ENCODE measurements around the gene BCAS3. TPM values are rescaled to one million over a fixed set of nuclear protein-coding genes. Genes with fewer than 3 reads are reported as not detected.

BCAS3 gene
- total and polyA plus RNA-seq, 2 donors: 6.9 to 12.4 TPM

DNA sequence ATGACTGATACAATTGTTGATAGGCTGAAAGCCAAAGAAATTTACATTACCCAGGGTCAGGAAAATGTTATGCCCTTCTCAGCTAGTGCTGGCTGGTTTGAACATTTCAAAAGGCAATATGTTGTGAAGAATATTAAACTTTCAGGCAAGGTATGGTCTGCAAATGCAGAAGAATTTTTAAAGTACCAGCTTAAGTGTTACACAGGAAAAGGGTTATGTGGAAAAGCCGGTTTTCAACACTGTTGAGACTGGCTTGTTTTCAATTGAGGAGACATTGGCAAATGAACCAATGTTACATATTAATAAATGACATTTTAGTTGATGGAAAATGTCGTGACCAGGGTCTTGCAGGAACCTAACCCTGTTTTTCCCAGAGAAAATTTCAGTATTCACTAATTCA, 506.1 kb downstream of the BCAS3 start:
- Histone ChIP-seq H3K27me3 (ENCODE audit: control insufficient read depth in 2 of 2, insufficient read depth in 1 of 2, low read length in 1 of 2) (no peaks in the 10 kb centered on the region), H3K4me3 (ENCODE audit: low read length in 2 of 2) (no peak overlapping the region), H3K36me3 (ENCODE audit: control insufficient read depth in 2 of 2, insufficient read depth in 2 of 2, low read length in 1 of 2) (no peaks in the 10 kb centered on the region), H3K4me1 (ENCODE audit: control insufficient read depth in 2 of 2, insufficient read depth in 2 of 2, low read length in 2 of 2) (peaks cover 0 to 1% of the 10 kb centered on the region in 2 donors), H3K27ac (ENCODE audit: low read depth in 1 of 2, low read length in 1 of 2) (no peak overlapping the region), H3K9me3 (ENCODE audit: control insufficient read depth in 2 of 2, insufficient read depth in 1 of 2, low read length in 1 of 2) (no peaks in the 10 kb centered on the region)
- no peak for DNase-seq (ENCODE audit: low read depth in 6 of 9, low spot score in 9 of 9)
- WGBS: 98% methylated on average over 2 of the region's 2 CpGs

- H3K36me3 ChIP-seq (ENCODE audit: control insufficient read depth in 2 of 2, insufficient read depth in 2 of 2, low read length in 1 of 2): no peaks in the 10 kb centered on the region
- no peak overlapping the region for H3K27ac ChIP-seq (ENCODE audit: low read depth in 1 of 2, low read length in 1 of 2)
- 98% methylated on average over 4 of the region's 4 CpGs for WGBS
- DNase-seq (ENCODE audit: low read depth in 6 of 9, low spot score in 9 of 9): no peak
- H3K4me3 ChIP-seq (ENCODE audit: low read length in 2 of 2): no peak overlapping the region
- H3K4me1 ChIP-seq (ENCODE audit: control insufficient read depth in 2 of 2, insufficient read depth in 2 of 2, low read length in 2 of 2): peaks cover 0 to 5% of the 10 kb centered on the region in 2 donors
- H3K9me3 ChIP-seq (ENCODE audit: control insufficient read depth in 2 of 2, insufficient read depth in 1 of 2, low read length in 1 of 2): no peaks in the 10 kb centered on the region
- no peaks in the 10 kb centered on the region for H3K27me3 ChIP-seq (ENCODE audit: control insufficient read depth in 2 of 2, insufficient read depth in 1 of 2, low read length in 1 of 2)
Measured at GRCh38 chr17:61185385-61185784, 507.7 kb downstream of the BCAS3 start.

DNA sequence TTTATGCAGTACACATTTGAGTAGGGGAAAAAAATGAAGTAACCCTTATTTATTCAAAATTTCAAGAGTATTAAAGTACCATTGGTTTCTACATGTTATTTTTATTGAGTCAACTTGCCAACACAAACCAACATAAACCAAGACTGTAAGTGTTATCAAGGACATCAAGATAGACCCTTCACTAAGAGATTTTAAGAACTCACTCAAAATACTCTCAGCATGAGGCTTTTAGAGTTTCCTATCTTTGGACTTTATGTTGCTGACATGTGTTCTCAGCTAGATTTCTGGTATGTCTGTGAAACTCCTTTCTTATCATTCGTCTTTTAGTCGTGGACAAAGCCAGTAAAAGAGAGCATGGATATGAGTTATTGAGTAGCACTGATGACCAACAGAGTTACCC, 509.4 kb downstream of the BCAS3 start:
- no peaks in the 10 kb centered on the region for H3K36me3 ChIP-seq (ENCODE audit: control insufficient read depth in 2 of 2, insufficient read depth in 2 of 2, low read length in 1 of 2)
- no peak for DNase-seq (ENCODE audit: low read depth in 6 of 9, low spot score in 9 of 9)
- no peaks in the 10 kb centered on the region for H3K27me3 ChIP-seq (ENCODE audit: control insufficient read depth in 2 of 2, insufficient read depth in 1 of 2, low read length in 1 of 2)
- over 99% methylated on average over 2 of the region's 2 CpGs for WGBS
- H3K4me1 ChIP-seq (ENCODE audit: control insufficient read depth in 2 of 2, insufficient read depth in 2 of 2, low read length in 2 of 2): peaks cover 0 to 5% of the 10 kb centered on the region in 2 donors
- H3K27ac ChIP-seq (ENCODE audit: low read depth in 1 of 2, low read length in 1 of 2): no peak overlapping the region
- H3K4me3 ChIP-seq (ENCODE audit: low read length in 2 of 2): no peak overlapping the region
- H3K9me3 ChIP-seq (ENCODE audit: control insufficient read depth in 2 of 2, insufficient read depth in 1 of 2, low read length in 1 of 2): no peaks in the 10 kb centered on the region

GRCh38 chr17:61188081-61188480, 510.4 kb downstream of the BCAS3 start:
- DNase-seq (ENCODE audit: low read depth in 6 of 9, low spot score in 9 of 9): no peak
- WGBS: 95% methylated on average over 2 of the region's 2 CpGs
- no peak overlapping the region for H3K27ac ChIP-seq (ENCODE audit: low read depth in 1 of 2, low read length in 1 of 2)
- H3K36me3 ChIP-seq (ENCODE audit: control insufficient read depth in 2 of 2, insufficient read depth in 2 of 2, low read length in 1 of 2): no peaks in the 10 kb centered on the region
- H3K4me1 ChIP-seq (ENCODE audit: control insufficient read depth in 2 of 2, insufficient read depth in 2 of 2, low read length in 2 of 2): peaks cover 0 to 5% of the 10 kb centered on the region in 2 donors
- H3K9me3 ChIP-seq (ENCODE audit: control insufficient read depth in 2 of 2, insufficient read depth in 1 of 2, low read length in 1 of 2): no peaks in the 10 kb centered on the region
- no peaks in the 10 kb centered on the region for H3K27me3 ChIP-seq (ENCODE audit: control insufficient read depth in 2 of 2, insufficient read depth in 1 of 2, low read length in 1 of 2)
- no peak overlapping the region for H3K4me3 ChIP-seq (ENCODE audit: low read length in 2 of 2)

DNA sequence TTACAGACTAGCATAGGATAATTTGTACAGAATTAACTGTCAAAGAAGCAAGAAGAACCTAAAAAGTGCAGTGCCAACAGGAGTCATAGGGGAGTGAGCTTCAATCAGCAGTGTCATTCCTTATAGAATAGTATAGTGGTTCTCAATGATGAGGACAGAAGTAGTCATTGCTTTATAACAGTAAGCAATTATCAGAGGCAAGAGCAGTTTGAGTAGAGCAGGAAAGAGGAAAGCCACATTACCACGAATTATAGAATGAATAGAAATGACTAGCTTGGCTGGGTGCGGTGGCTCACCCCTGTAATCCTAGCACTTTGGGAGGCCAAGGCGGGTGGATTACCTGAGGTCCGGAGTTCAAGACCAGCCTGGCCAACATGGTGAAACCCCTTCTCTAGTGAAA, 512.3 kb downstream of the BCAS3 start:
- WGBS: 82% methylated on average over 4 of the region's 4 CpGs
- no peaks in the 10 kb centered on the region for H3K27me3 ChIP-seq (ENCODE audit: control insufficient read depth in 2 of 2, insufficient read depth in 1 of 2, low read length in 1 of 2)
- no peak overlapping the region for H3K27ac ChIP-seq (ENCODE audit: low read depth in 1 of 2, low read length in 1 of 2)
- H3K4me1 ChIP-seq (ENCODE audit: control insufficient read depth in 2 of 2, insufficient read depth in 2 of 2, low read length in 2 of 2): peaks cover 0 to 5% of the 10 kb centered on the region in 2 donors
- no peaks in the 10 kb centered on the region for H3K36me3 ChIP-seq (ENCODE audit: control insufficient read depth in 2 of 2, insufficient read depth in 2 of 2, low read length in 1 of 2)
- DNase-seq (ENCODE audit: low read depth in 6 of 9, low spot score in 9 of 9): no peak
- no peak overlapping the region for H3K4me3 ChIP-seq (ENCODE audit: low read length in 2 of 2)
- H3K9me3 ChIP-seq (ENCODE audit: control insufficient read depth in 2 of 2, insufficient read depth in 1 of 2, low read length in 1 of 2): no peaks in the 10 kb centered on the region

- Histone ChIP-seq H3K9me3 (ENCODE audit: control insufficient read depth in 2 of 2, insufficient read depth in 1 of 2, low read length in 1 of 2) (no peaks in the 10 kb centered on the region), H3K36me3 (ENCODE audit: control insufficient read depth in 2 of 2, insufficient read depth in 2 of 2, low read length in 1 of 2) (no peaks in the 10 kb centered on the region), H3K27ac (ENCODE audit: low read depth in 1 of 2, low read length in 1 of 2) (no peak overlapping the region), H3K4me3 (ENCODE audit: low read length in 2 of 2) (no peak overlapping the region), H3K4me1 (ENCODE audit: control insufficient read depth in 2 of 2, insufficient read depth in 2 of 2, low read length in 2 of 2) (no peaks in the 10 kb centered on the region), H3K27me3 (ENCODE audit: control insufficient read depth in 2 of 2, insufficient read depth in 1 of 2, low read length in 1 of 2) (no peaks in the 10 kb centered on the region)
- WGBS: 97% methylated on average over 7 of the region's 7 CpGs
- DNase-seq (ENCODE audit: low read depth in 6 of 9, low spot score in 9 of 9): no peak
Measured at GRCh38 chr17:61196302-61196704, 518.7 kb downstream of the BCAS3 start.

DNA sequence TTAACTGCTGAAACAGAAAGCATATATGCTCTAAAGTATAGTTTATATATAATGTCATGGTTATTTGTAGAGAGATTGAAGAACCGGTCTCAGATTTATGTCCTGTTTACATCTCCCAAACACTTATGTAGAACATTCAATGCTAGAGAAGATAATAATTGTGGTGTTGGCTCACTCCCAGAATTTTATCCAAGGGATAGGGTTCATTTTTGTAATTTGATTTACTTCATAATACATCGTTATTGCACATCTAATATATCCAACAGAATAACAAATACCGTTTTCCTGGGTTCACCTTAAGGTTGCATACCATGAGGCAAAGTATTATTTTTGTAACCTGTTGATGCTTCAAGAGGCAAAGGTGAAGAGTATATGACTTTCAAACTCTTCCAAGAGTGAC, 519.1 kb downstream of the BCAS3 start:
- Histone ChIP-seq H3K27me3 (ENCODE audit: control insufficient read depth in 2 of 2, insufficient read depth in 1 of 2, low read length in 1 of 2) (no peaks in the 10 kb centered on the region), H3K27ac (ENCODE audit: low read depth in 1 of 2, low read length in 1 of 2) (no peak overlapping the region), H3K9me3 (ENCODE audit: control insufficient read depth in 2 of 2, insufficient read depth in 1 of 2, low read length in 1 of 2) (no peaks in the 10 kb centered on the region), H3K36me3 (ENCODE audit: control insufficient read depth in 2 of 2, insufficient read depth in 2 of 2, low read length in 1 of 2) (no peaks in the 10 kb centered on the region), H3K4me3 (ENCODE audit: low read length in 2 of 2) (no peak overlapping the region), H3K4me1 (ENCODE audit: control insufficient read depth in 2 of 2, insufficient read depth in 2 of 2, low read length in 2 of 2) (no peaks in the 10 kb centered on the region)
- WGBS: 99% methylated on average over 3 of the region's 3 CpGs
- DNase-seq (ENCODE audit: low read depth in 6 of 9, low spot score in 9 of 9): no peak

- WGBS: 97% methylated on average over 4 of the region's 4 CpGs
- no peaks in the 10 kb centered on the region for H3K4me1 ChIP-seq (ENCODE audit: control insufficient read depth in 2 of 2, insufficient read depth in 2 of 2, low read length in 2 of 2)
- no peak for DNase-seq (ENCODE audit: low read depth in 6 of 9, low spot score in 9 of 9)
- H3K27me3 ChIP-seq (ENCODE audit: control insufficient read depth in 2 of 2, insufficient read depth in 1 of 2, low read length in 1 of 2): no peaks in the 10 kb centered on the region
- no peaks in the 10 kb centered on the region for H3K36me3 ChIP-seq (ENCODE audit: control insufficient read depth in 2 of 2, insufficient read depth in 2 of 2, low read length in 1 of 2)
- H3K9me3 ChIP-seq (ENCODE audit: control insufficient read depth in 2 of 2, insufficient read depth in 1 of 2, low read length in 1 of 2): no peaks in the 10 kb centered on the region
- no peak overlapping the region for H3K27ac ChIP-seq (ENCODE audit: low read depth in 1 of 2, low read length in 1 of 2)
- H3K4me3 ChIP-seq (ENCODE audit: low read length in 2 of 2): no peak overlapping the region
Measured at GRCh38 chr17:61199431-61200338, 522.0 kb downstream of the BCAS3 start.

GRCh38 chr17:61200339-61200715, 522.7 kb downstream of the BCAS3 start:
- no peaks in the 10 kb centered on the region for H3K9me3 ChIP-seq (ENCODE audit: control insufficient read depth in 2 of 2, insufficient read depth in 1 of 2, low read length in 1 of 2)
- no peaks in the 10 kb centered on the region for H3K4me1 ChIP-seq (ENCODE audit: control insufficient read depth in 2 of 2, insufficient read depth in 2 of 2, low read length in 2 of 2)
- H3K27ac ChIP-seq (ENCODE audit: low read depth in 1 of 2, low read length in 1 of 2): no peak overlapping the region
- DNase-seq (ENCODE audit: low read depth in 6 of 9, low spot score in 9 of 9): no peak
- H3K4me3 ChIP-seq (ENCODE audit: low read length in 2 of 2): no peak overlapping the region
- 98% methylated on average over 8 of the region's 8 CpGs for WGBS
- H3K36me3 ChIP-seq (ENCODE audit: control insufficient read depth in 2 of 2, insufficient read depth in 2 of 2, low read length in 1 of 2): no peaks in the 10 kb centered on the region
- H3K27me3 ChIP-seq (ENCODE audit: control insufficient read depth in 2 of 2, insufficient read depth in 1 of 2, low read length in 1 of 2): no peaks in the 10 kb centered on the region
